Measurements from ENCODE around the gene DIPK1C. TPM values are rescaled to one million over a fixed set of nuclear protein-coding genes. Genes with fewer than 3 reads are reported as not detected.

DIPK1C gene
- total RNA-seq, 3 donors from 2014 or later (not counting 1 experiment from before 2014, with no cell fraction given): not detected

- 86% methylated on average over 6 of the region's 6 CpGs for WGBS (ENCODE audit: insufficient coverage)
- no peaks in the 10 kb centered on the region for H3K36me3 Mint-ChIP-seq
- no peak overlapping the region for H3K27ac Mint-ChIP-seq
Observed at GRCh38 chr18:74387383-74387782, 69.7 kb downstream of the DIPK1C start.

More at GRCh38 chr18:74387383-74387782, 69.7 kb downstream of the DIPK1C start:
- no peak overlapping the region for H3K27ac ChIP-seq (ENCODE audit: low read length)
- Mint-ChIP-seq H3K4me1 (no peaks in the 10 kb centered on the region), H3K4me3 (no peak overlapping the region), H3K27me3 (ENCODE audit: low read depth in 2 of 2) (peaks cover 4 to 11% of the 10 kb centered on the region in 2 donors), H3K9me3 (no peaks in the 10 kb centered on the region)
- intact Hi-C loops (cut with micrococcal nuclease): no loop called here
- DNase-seq (no peak), ATAC-seq (no peak)
- TF ChIP-seq, protein P1, sequence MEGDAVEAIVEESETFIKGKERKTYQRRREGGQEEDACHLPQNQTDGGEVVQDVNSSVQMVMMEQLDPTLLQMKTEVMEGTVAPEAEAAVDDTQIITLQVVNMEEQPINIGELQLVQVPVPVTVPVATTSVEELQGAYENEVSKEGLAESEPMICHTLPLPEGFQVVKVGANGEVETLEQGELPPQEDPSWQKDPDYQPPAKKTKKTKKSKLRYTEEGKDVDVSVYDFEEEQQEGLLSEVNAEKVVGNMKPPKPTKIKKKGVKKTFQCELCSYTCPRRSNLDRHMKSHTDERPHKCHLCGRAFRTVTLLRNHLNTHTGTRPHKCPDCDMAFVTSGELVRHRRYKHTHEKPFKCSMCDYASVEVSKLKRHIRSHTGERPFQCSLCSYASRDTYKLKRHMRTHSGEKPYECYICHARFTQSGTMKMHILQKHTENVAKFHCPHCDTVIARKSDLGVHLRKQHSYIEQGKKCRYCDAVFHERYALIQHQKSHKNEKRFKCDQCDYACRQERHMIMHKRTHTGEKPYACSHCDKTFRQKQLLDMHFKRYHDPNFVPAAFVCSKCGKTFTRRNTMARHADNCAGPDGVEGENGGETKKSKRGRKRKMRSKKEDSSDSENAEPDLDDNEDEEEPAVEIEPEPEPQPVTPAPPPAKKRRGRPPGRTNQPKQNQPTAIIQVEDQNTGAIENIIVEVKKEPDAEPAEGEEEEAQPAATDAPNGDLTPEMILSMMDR (IDR thresholded peaks at IDR 0.05): no peak
- no peaks in the 10 kb centered on the region for H3K9me3 ChIP-seq (ENCODE audit: control insufficient read depth, insufficient read depth, low read length)
- H3K4me1 ChIP-seq (ENCODE audit: control insufficient read depth, insufficient read depth, low read length): no peaks in the 10 kb centered on the region
- no peaks in the 10 kb centered on the region for H3K36me3 ChIP-seq (ENCODE audit: control insufficient read depth, insufficient read depth, low read length)
- no peaks in the 10 kb centered on the region for H3K27me3 ChIP-seq (ENCODE audit: control insufficient read depth, insufficient read depth, low read length)
- no peak overlapping the region for H3K4me3 ChIP-seq (ENCODE audit: low read length)

Other genes starting within 250 kb of the DIPK1C start
- 10 to 100 TPM; 10.4 to 14.6 (median 13.0) TPM for gene CYB5A, start 165.3 kb downstream of the DIPK1C start, total RNA-seq
- gene C18orf63, start 141.5 kb downstream of the DIPK1C start, total RNA-seq: not detected
- 100 to 1,000 TPM; 147 to 167 (median 153) TPM for gene CNDP2, start 39.1 kb upstream of the DIPK1C start, total RNA-seq
- gene CNDP1, start 77.2 kb upstream of the DIPK1C start, total RNA-seq: under 1 TPM; 0.31 to 0.60 (median 0.57) TPM
- 10 to 100 TPM; 28.4 to 36.7 (median 36.3) TPM for gene ZNF407, start 140.6 kb upstream of the DIPK1C start, total RNA-seq